ENCODE data around the gene PRRX2.

DNA sequence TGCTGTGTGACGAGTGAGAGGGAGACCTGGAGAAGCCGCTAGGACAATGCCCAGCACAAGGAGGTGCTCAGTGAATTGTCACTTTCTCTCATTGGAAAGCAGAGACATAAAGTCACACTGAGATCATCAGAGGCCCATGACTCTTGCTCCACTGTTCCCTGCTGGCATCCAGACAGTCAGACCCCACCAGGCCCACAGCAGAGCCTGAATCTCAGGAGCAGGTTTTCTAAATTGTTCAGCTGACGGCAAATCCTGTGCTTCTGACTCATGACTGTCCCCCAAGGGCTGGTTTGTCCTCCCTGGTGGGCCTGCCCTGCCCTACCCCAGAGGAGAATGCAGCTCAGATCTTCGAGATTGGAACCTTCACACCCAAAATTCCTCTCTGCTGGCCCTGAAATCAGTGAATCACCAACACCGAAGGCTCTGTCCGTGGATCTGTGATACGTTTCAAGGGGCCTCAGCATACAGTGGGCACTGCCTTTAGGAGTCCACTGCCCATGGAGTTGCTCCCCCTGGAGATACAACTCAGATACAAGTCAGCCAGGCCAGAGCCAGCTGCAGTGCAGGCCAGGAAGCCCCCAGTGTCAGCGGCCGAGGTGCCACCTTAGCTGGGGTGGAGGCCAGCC, 84.7 kb downstream of the PRRX2 start:
- no peak for TF ChIP-seq POLR2A (IDR thresholded peaks at IDR 0.05)
- TF ChIP-seq, protein P1, sequence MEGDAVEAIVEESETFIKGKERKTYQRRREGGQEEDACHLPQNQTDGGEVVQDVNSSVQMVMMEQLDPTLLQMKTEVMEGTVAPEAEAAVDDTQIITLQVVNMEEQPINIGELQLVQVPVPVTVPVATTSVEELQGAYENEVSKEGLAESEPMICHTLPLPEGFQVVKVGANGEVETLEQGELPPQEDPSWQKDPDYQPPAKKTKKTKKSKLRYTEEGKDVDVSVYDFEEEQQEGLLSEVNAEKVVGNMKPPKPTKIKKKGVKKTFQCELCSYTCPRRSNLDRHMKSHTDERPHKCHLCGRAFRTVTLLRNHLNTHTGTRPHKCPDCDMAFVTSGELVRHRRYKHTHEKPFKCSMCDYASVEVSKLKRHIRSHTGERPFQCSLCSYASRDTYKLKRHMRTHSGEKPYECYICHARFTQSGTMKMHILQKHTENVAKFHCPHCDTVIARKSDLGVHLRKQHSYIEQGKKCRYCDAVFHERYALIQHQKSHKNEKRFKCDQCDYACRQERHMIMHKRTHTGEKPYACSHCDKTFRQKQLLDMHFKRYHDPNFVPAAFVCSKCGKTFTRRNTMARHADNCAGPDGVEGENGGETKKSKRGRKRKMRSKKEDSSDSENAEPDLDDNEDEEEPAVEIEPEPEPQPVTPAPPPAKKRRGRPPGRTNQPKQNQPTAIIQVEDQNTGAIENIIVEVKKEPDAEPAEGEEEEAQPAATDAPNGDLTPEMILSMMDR (IDR thresholded peaks at IDR 0.05): no peak

Measured in sigmoid colon (tissue), 3 donors.